NCI-H2171 (cell line): ENCODE data around the gene MEIS2.
"Not testable (repeated sequence)": the region's sequence is repeated elsewhere in the genome, so short reads cannot be mapped to it uniquely, and the experiment has no call there.

Source experiments
- DNase-seq: peaks from one replicate; lab custom pipeline; 2025; lab: John Stamatoyannopoulos, UW

MEIS2 gene

GRCh38 chr15:37008205-37008604 lies 92.1 kb downstream of the MEIS2 start:
- DNase-seq, result no peak

DNA sequence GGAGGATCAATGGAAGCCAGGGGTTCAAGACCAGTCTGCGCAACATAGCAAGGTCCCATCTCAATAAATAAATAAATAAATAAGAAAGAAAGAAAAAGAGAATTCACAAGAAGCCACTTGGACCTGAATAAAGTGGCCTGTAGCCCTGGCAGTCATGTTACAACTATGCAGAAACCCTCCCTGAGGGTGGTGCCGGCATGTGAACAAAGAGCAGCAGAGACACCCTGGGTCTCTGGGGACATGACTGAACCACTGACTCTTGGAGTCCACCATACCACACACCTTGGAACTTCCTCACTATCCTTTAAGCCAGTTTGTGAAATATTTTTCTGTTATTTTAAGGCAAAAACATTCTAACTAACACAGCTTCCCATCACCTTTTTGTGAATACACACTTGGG lies 93.0 kb downstream of the MEIS2 start:
- no peak for DNase-seq

GRCh38 chr15:37004981-37005735 lies 95.2 kb downstream of the MEIS2 start:
- no peak for DNase-seq

DNA sequence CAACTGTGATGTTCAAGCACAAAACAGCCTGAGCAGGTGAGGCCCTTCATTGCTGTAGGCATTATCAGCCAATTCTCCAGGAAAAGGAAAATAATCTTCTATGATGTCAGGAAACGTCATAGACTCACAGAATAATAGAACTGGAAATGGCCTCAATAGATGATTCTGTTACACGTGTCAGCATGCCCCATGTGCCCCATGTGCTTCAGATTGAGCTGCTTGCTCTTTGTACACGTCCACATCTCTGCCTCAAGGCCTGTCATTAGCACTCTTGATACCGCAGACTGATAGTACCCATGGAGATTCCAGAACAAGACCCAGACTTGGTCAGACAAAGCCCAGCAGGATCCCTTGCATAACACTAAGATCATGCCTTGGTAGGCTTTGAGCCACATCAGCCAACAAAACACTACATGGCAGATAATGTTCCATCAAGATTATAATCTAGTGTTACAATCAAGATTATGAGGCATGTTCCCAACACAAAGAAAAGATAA lies 95.9 kb downstream of the MEIS2 start:
- DNase-seq, result no peak

DNA sequence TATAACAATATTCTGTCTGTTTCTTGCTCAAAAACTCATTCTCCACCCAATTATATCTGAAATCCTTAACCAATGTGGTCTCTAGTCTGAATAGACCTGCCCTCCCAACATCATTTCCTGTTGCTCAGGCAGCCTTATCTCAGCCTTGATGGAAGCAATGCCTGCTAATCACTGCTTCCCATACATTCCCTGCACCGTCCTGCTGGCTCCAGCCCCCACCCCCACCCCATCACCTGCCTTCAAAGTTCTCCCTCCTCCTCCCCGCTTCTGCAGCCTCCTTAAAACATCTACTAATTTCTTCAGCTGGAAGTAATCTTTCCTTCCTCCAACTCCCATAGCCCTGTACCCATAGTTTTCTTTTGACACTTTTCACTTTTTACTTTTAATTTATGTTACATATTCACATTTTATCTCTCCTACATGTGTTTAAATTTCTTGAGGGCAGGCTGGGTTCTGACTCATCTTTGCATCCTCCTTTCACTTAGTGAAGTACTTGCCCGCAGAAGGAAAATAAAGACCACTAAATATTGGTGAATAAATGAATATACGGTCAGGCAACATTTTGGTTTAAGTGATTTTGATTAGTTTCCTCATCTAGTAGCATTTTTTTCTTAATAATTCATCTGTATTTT lies 98.2 kb downstream of the MEIS2 start:
- no peak for DNase-seq

- DNase-seq, result no peak
Measured at GRCh38 chr15:37001417-37001816, 98.9 kb downstream of the MEIS2 start.

GRCh38 chr15:36999778-37000177 lies 100.6 kb downstream of the MEIS2 start:
- DNase-seq, result no peak

- no peak for DNase-seq
Measured at GRCh38 chr15:36996538-36997181, 103.7 kb downstream of the MEIS2 start.

GRCh38 chr15:36996121-36996520 lies 104.2 kb downstream of the MEIS2 start:
- no peak for DNase-seq

DNA sequence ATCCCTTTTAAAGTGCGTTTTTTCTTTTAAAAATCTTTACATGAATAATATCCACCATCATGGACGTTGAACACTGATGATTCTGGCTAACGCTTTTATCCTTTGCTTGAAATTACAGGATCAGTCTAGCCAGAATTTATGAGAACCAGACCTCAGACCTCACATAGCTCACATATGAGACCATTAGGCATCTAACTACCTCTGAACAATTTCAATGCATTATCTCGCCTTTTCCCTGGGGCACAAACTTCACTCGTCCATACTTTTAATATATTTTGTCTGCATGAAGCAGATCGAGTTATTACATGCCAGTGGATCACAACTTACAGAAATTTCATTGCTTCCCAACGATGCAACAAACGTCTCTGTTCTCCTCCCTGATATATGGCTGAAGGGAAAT lies 105.6 kb downstream of the MEIS2 start:
- DNase-seq, result no peak

GRCh38 chr15:36992454-36992853 lies 107.9 kb downstream of the MEIS2 start:
- no peak for DNase-seq

DNA sequence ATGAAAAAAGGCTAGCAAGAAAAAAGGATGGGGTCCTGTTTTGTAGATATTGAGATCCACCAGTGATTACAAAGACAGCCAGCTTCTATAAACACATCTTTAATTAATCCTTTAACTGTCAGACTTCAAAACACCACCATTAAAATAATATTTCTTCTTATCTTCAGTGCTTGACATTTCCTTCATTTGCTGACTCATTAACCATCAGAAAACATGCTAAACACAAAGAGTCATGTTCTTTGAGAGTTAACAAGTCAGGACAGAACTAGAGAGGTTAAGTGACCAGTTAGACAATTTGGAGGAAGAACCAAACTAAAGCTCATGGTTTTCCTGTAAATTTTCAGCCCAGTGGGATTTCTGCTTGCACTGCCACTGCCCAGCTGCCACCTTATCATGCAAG lies 111.4 kb downstream of the MEIS2 start:
- no peak for DNase-seq

GRCh38 chr15:36982430-36982829 lies 117.9 kb downstream of the MEIS2 start:
- DNase-seq, result no peak

DNA sequence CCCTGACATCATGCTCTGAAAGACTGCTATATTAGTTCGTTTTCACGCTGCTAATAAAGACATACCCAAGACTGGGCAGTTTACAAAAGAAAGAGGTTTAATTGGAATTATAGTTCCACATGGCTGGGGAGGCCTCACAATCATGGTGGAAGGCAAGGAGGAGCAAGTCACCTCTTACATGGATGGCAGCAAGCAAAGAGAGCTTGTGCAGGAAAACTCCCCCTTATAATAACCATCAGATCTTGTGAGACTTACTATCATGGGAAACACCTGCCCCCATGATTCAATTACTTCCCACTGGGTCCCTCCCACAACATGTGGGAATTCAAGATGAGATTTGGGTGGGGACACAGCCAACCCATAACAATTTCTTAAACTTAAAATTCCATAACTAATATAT lies 120.1 kb downstream of the MEIS2 start:
- DNase-seq, result not testable (repeated sequence)

DNA sequence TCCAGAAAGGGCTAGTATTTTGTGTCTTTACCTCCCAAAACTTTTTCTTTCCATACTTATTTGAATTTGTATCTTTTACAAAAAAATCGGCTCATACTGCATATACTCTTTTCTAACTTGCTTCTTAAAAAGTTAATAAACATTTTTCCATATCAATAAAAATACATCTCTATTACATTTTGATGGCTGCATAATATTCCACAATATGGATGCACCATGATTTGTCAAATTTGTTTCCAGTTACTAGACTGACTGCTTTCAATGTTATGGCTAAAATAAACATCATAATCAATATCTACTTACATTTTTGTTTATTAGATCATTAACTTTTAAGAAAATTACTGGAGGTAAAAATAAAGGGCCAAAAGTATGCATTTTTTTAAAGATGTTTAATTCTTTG lies 121.7 kb downstream of the MEIS2 start:
- no peak for DNase-seq

- DNase-seq, result no peak
Measured at GRCh38 chr15:36978126-36978525, 122.2 kb downstream of the MEIS2 start.

DNA sequence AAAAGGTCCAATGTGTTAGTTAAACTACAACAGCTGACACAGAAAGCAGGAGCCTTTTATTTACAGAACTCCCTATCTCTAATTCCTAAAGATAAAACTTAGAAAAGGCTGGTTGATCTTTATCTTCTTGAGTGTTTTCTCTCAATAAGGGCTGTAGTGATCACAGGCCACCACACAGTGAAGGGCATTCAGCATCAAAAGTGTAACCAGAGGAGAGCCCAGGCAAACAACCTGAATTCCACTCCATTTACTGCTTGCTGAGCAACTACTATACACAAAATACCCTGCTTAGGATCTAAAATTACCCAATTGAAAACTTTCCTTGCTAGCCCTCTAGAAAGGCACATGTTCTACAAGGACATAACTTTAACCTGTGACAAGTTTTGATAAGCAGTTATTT lies 122.7 kb downstream of the MEIS2 start:
- DNase-seq, result no peak

GRCh38 chr15:36972704-36973103 lies 127.6 kb downstream of the MEIS2 start:
- DNase-seq, result no peak

- no peak for DNase-seq
Measured at GRCh38 chr15:36970522-36970921, 129.8 kb downstream of the MEIS2 start.

DNA sequence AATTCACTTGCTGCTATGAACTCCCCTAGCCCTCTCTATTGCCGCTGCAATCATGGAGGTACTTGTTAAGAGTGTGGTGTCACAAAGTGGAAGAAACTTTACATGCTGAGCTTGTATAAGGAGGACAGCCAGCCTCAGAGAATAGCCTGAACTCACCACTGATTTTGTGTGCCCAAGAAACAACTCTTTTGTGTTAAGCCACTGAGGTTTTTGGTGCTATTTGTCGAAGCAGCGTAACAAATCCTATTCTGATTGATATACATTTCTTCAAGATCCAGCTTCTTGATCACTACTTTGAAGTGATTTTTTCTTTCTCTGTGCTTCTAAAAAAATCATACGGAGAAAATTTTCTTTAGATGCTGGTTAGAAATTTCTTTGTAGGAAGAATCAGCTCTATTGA lies 132.4 kb downstream of the MEIS2 start:
- DNase-seq, result no peak

GRCh38 chr15:36966708-36967107 lies 133.6 kb downstream of the MEIS2 start:
- no peak for DNase-seq

DNA sequence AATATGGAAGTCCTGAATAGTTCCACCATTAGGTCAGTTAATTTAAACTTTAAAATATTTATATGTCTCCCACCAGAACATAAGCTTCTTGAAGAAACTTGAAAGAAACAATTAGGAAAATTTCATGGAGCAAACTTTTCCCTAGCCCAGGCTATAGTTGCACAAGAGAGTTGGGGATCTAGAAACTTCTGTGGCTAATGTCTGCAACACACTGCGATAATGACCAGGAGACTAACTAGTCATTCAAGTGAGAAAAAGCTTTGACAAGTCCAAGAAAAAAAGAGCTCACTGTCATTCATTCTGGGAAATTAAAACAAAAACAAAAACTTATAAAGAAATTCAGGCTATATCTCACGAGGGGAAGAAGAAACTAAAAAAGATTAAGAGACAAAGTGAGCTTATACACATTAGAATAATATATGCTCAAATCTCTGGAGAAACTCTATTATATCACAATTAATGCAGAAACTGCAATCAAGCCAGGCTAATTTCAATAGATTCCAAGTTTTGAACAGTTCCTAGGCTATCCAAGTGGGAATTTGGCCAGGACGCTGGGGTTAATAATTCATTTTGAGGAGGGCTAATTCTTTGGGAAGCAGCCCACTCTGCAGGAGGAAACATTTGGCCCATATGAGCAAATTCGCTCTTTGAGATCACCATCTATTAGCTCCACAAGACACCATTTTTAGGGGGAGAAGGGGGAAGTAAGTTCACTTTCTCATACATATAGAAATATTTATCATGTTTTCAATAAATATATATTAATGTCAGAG lies 134.6 kb downstream of the MEIS2 start:
- DNase-seq, result no peak
